HCT116 (cell line): Measurements from ENCODE around the gene LIN7C. TPM values are rescaled to one million over a fixed set of nuclear protein-coding genes. Genes with fewer than 3 reads are reported as not detected.

Experiments used
- ATAC-seq: fragments of 200-7000 bp; cut with Tn5 transposase; 2 replicates; pipeline ENCODE4 v1.9.1; 2020; ENCODE audit warnings: mild to moderate bottlenecking, moderate library complexity
- BruUV-seq: library from RNA; stranded (reverse); fragments of 400-500 nt; replicated peaks from 2 replicates; lab custom pipeline; 2021; lab: Mats Ljungman, UMichigan
- CTCF ChIA-PET: fragments of 300-600 bp; sonication (Branson Sonifier 250); formaldehyde crosslinking; loops from one replicate; lab custom pipeline; 2021; ENCODE audit warnings: antibody characterized with exemption; lab: Charles Lee
- POLR2A ChIA-PET: fragments of 300-600, 350-600 bp; sonication (Branson Sonifier 250); formaldehyde crosslinking; loops from one replicate; lab custom pipeline; 2021; ENCODE audit warnings: antibody characterized with exemption; lab: Charles Lee
- RAD21 ChIA-PET, 2 experiments: fragments of 300-600 bp; sonication (Branson Sonifier 250); formaldehyde crosslinking; loops; one replicate each; lab custom pipeline; 2023; ENCODE audit warnings: low total read pairs in 2 of 2; ENCODE audit not compliant: uncharacterized antibody in 2 of 2, unreplicated experiment in 2 of 2, low non-redundant PET in 1 of 2; lab: Charles Lee
- DNase-seq: peaks from one replicate; pipeline ENCODE4 v3.0.0-alpha.2; 2010; ENCODE audit warnings: low read depth, low spot score
- H2AFZ ChIP-seq: fragments of 200-600 bp; shearing (Covaris generic), sonication (generic); 2 replicates; pipeline ENCODE4 v1.6.1; 2017; ENCODE audit warnings: low read depth, mixed run types, mixed read lengths, antibody characterized with exemption, low read length; ENCODE audit not compliant: poor library complexity, severe bottlenecking
- H3K27ac ChIP-seq: 2 replicates; pipeline ENCODE4 v1.5.1; 2012; ENCODE audit warnings: low read depth, low read length
- H3K27me3 ChIP-seq: fragments of 200-600 bp; sonication (generic); 2 replicates; pipeline ENCODE4 v1.6.1; 2016; ENCODE audit warnings: mixed run types, low read length, mixed read lengths; ENCODE audit not compliant: insufficient read depth
- H3K36me3 ChIP-seq, 2 experiments: fragments of 200-500 bp in 1 of 2; fragments of 200-600 bp in 1 of 2; sonication (Bioruptor generic) in 1 of 2; sonication (generic) in 1 of 2; 2 replicates each; pipeline versions ENCODE4 v1.5.1 to v1.6.1; 2014 to 2016; ENCODE audit warnings: low read length in 2 of 2, inconsistent platforms in 1 of 2, mixed read lengths in 1 of 2, mixed run types in 1 of 2; ENCODE audit not compliant: insufficient read depth in 2 of 2, control insufficient read depth in 1 of 2
- H3K4me1 ChIP-seq, 2 experiments: fragments of 200-600 bp in 1 of 2; sonication (generic) in 1 of 2; 2 replicates each; pipeline versions ENCODE4 v1.5.1 to v1.6.1; 2012 to 2017; ENCODE audit warnings: low read length in 2 of 2, inconsistent platforms in 1 of 2, mild to moderate bottlenecking in 1 of 2, mixed read lengths in 1 of 2, mixed run types in 1 of 2, moderate library complexity in 1 of 2; ENCODE audit not compliant: insufficient read depth in 2 of 2, control insufficient read depth in 1 of 2
- H3K4me2 ChIP-seq: fragments of 200-600 bp; sonication (generic); 2 replicates; pipeline ENCODE4 v1.6.1; 2017; ENCODE audit warnings: mixed run types, low read length, mixed read lengths
- H3K4me3 ChIP-seq, 2 experiments: fragments of 200-600 bp in 1 of 2; sonication (generic) in 1 of 2; replicated peaks in 1 of 2; 2 replicates each; pipeline ENCODE4 v1.5.1; 2011 to 2016; ENCODE audit warnings: low read length in 2 of 2, control low read depth in 1 of 2, low read depth in 1 of 2, mild to moderate bottlenecking in 1 of 2, mixed read lengths in 1 of 2, mixed run types in 1 of 2
- H3K79me2 ChIP-seq: fragments of 200-600 bp; sonication (generic); 2 replicates; pipeline ENCODE4 v1.6.1; 2017; ENCODE audit warnings: mild to moderate bottlenecking, mixed run types, low read length, moderate library complexity, mixed read lengths; ENCODE audit not compliant: insufficient read depth
- H3K9ac ChIP-seq: fragments of 200-600 bp; sonication (generic); 2 replicates; pipeline ENCODE4 v1.6.1; 2016; ENCODE audit warnings: low read length, mixed read lengths
- H3K9me2 ChIP-seq: fragments of 200-600 bp; sonication (generic), shearing (Covaris generic); 2 replicates; pipeline ENCODE4 v1.6.1; 2017; ENCODE audit warnings: mixed run types, mild to moderate bottlenecking, moderate library complexity; ENCODE audit not compliant: insufficient read depth
- H3K9me3 ChIP-seq, 2 experiments: fragments of 200-500 bp in 1 of 2; fragments of 200-600 bp in 1 of 2; sonication (Bioruptor generic) in 1 of 2; sonication (generic) in 1 of 2; 2 replicates each; pipeline ENCODE4 v1.6.1; 2014 to 2017; ENCODE audit warnings: low read length in 2 of 2, mixed read lengths in 2 of 2, inconsistent platforms in 1 of 2, low read depth in 1 of 2, mild to moderate bottlenecking in 1 of 2, mixed run types in 1 of 2, moderate library complexity in 1 of 2; ENCODE audit not compliant: control insufficient read depth in 1 of 2, insufficient read depth in 1 of 2
- H4K20me1 ChIP-seq: fragments of 200-600 bp; sonication (generic), shearing (Covaris generic); 2 replicates; pipeline ENCODE4 v1.6.1; 2017; ENCODE audit warnings: mixed run types, mild to moderate bottlenecking, moderate library complexity; ENCODE audit not compliant: insufficient read depth
- CEBPB ChIP-seq: IDR thresholded peaks from 2 replicates; pipeline ENCODE4 v1.6.1; 2012; ENCODE audit warnings: low read depth
- EZH2 ChIP-seq: fragments of 200-600 bp; sonication (generic); IDR thresholded peaks from 2 replicates; pipeline ENCODE4 v1.6.1; 2017; ENCODE audit warnings: antibody characterized with exemption, mixed run types
- FOSL1 ChIP-seq: IDR thresholded peaks from 2 replicates; pipeline ENCODE4 v1.6.1; 2012; ENCODE audit warnings: low read depth
- MAX ChIP-seq: IDR thresholded peaks from 2 replicates; pipeline ENCODE4 v1.6.1; 2012
- RAD21 ChIP-seq: IDR thresholded peaks from 2 replicates; pipeline ENCODE4 v1.6.1; 2012; ENCODE audit warnings: low read depth, mild to moderate bottlenecking
- SP1 ChIP-seq: IDR thresholded peaks from 2 replicates; pipeline ENCODE4 v1.6.1; 2012; ENCODE audit warnings: low read depth
- TCF7L2 ChIP-seq: IDR thresholded peaks from 2 replicates; pipeline ENCODE4 v1.7.0; 2011; ENCODE audit warnings: borderline replicate concordance, inconsistent platforms; ENCODE audit not compliant: insufficient read depth, insufficient read length; ENCODE audit errors: extremely low read depth
- YY1 ChIP-seq: IDR thresholded peaks from 2 replicates; pipeline ENCODE4 v1.6.1; 2011; ENCODE audit warnings: low read length, low read depth, moderate library complexity, mild to moderate bottlenecking; ENCODE audit not compliant: insufficient replicate concordance; ENCODE audit errors: extremely low read depth
- ZFX ChIP-seq: fragments of 450-650 bp; IDR thresholded peaks from 2 replicates; pipeline ENCODE4 v1.6.1; 2017
- intact Hi-C: fragments of 100-400 bp; cut with micrococcal nuclease; formaldehyde crosslinking; loops from 2 replicates; pipeline ENCODE4 v1.10.0; 2022
- total RNA-seq: library from RNA; stranded (reverse); gene quantifications from one replicate; pipeline ENCODE4 v1.2.1, GENCODE V29; 2021; ENCODE audit not compliant: unreplicated experiment

LIN7C gene
- total RNA-seq, 1 experiment from 2014 or later, result 48.2 TPM

GRCh38 chr11:27528712-27529111, 22.1 kb upstream of the LIN7C start:
- CTCF ChIA-PET, result no interaction called here
- H2AFZ ChIP-seq, result no peak overlapping the region
- POLR2A ChIA-PET, result no interaction called here
- H3K27me3 ChIP-seq, result no peaks in the 10 kb centered on the region
- no peaks in the 10 kb centered on the region for H4K20me1 ChIP-seq
- no peak overlapping the region for H3K4me2 ChIP-seq
- no peaks in the 10 kb centered on the region for H3K36me3 ChIP-seq
- no peak overlapping the region for H3K27ac ChIP-seq
- H3K4me3 ChIP-seq, result no peak overlapping the region
- H3K79me2 ChIP-seq, result no peaks in the 10 kb centered on the region
- H3K4me1 ChIP-seq, result peaks cover 1 to 7% of the 10 kb centered on the region in 2 experiments
- no peaks in the 10 kb centered on the region for H3K9me3 ChIP-seq
- ATAC-seq (no peak), DNase-seq (no peak)
- intact Hi-C loops, result no loop called here
- no peaks in the 10 kb centered on the region; the same call in 1 of the 2 replicates for H3K9me2 ChIP-seq
- no TSS peak for BruUV-seq
- TF ChIP-seq FOSL1 (no peak), CEBPB (no peak), RAD21 (peak; percentile 17; the same call in 1 of the 2 replicates), MAX (no peak)
- no peak overlapping the region for H3K9ac ChIP-seq
- RAD21 ChIA-PET, result no interaction called here

DNA sequence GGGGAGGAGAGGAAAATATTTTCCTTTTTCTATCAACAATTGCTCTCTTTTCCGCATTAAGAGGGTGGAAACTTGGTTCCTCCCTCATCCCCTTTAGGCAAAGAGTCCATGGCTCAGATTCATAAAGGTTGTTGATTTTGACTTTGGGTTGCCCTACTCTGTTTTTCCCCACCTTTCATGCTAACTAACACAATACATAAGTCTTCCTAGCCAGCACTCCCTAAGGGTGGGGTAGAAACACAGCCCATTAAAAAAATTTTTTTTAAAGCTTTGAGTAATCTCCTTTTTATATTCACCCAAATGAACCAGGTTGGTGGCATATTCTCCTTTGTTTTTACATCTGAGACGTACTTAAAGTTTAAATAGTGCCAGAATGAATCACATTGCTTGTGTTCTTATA, 20.0 kb upstream of the LIN7C start:
- TF ChIP-seq ZFX (no peak), CEBPB (no peak), TCF7L2 (no peak), MAX (no peak), EZH2 (no peak), SP1 (no peak), YY1 (no peak)
- TF ChIP-seq, all 23 proteins: peak for 0
- Histone ChIP-seq H3K4me1 (peaks cover 5 to 8% of the 10 kb centered on the region in 2 experiments), H3K9ac (no peak overlapping the region), H3K9me3 (no peaks in the 10 kb centered on the region), H3K27me3 (no peaks in the 10 kb centered on the region), H3K4me2 (no peak overlapping the region), H3K79me2 (no peaks in the 10 kb centered on the region), H3K27ac (no peak overlapping the region), H4K20me1 (no peaks in the 10 kb centered on the region), H3K4me3 (no peak overlapping the region), H2AFZ (no peak overlapping the region), H3K36me3 (no peaks in the 10 kb centered on the region), H3K9me2 (no peaks in the 10 kb centered on the region; the same call in 1 of the 2 replicates)
- intact Hi-C loops, result no loop called here
- RAD21 ChIA-PET, result no interaction called here
- CTCF ChIA-PET, result no interaction called here
- no TSS peak for BruUV-seq
- DNase-seq (no peak), ATAC-seq (no peak)
- POLR2A ChIA-PET, result no interaction called here
